ENCODE data around the gene CXCR6.

DNA sequence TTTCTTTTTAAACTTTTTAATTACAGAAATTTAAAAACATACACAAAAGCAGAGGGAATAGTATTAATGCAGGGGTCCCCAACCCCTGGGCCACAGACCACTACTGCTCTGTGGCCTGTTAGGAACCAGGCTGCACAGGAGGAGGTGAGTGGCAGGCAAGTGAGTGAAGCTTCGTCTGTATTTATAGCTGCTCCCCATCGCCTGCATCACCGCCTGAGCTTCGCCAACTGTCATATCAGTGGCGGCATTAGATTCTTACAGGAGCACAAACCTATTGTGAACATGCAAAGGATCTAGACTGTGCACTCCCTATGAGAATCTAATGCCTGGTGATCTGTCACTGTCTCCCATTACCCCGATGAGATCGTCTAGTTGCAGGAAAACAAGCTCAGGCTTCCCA, 34.5 kb upstream of the CXCR6 start:
- TF ChIP-seq, protein P1, sequence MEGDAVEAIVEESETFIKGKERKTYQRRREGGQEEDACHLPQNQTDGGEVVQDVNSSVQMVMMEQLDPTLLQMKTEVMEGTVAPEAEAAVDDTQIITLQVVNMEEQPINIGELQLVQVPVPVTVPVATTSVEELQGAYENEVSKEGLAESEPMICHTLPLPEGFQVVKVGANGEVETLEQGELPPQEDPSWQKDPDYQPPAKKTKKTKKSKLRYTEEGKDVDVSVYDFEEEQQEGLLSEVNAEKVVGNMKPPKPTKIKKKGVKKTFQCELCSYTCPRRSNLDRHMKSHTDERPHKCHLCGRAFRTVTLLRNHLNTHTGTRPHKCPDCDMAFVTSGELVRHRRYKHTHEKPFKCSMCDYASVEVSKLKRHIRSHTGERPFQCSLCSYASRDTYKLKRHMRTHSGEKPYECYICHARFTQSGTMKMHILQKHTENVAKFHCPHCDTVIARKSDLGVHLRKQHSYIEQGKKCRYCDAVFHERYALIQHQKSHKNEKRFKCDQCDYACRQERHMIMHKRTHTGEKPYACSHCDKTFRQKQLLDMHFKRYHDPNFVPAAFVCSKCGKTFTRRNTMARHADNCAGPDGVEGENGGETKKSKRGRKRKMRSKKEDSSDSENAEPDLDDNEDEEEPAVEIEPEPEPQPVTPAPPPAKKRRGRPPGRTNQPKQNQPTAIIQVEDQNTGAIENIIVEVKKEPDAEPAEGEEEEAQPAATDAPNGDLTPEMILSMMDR (IDR thresholded peaks at IDR 0.05; ENCODE audit: low read length) = no peak
- TF ChIP-seq EZH2 (optimal IDR thresholded peaks at IDR 0.05; ENCODE audit: low read depth, low read length) = no peak
- no peak for TF ChIP-seq EZH2phosphoT487 (IDR thresholded peaks at IDR 0.05; ENCODE audit: low read length)
